GM19035 (cell line): Measurements from ENCODE around the gene P2RY11.

Experiments
- ATAC-seq: cut with Tn5 transposase; IDR thresholded peaks from one replicate; pipeline ENCODE4 v1.9.1; 2021; ENCODE audit not compliant: unreplicated experiment

The P2RY11 gene

DNA sequence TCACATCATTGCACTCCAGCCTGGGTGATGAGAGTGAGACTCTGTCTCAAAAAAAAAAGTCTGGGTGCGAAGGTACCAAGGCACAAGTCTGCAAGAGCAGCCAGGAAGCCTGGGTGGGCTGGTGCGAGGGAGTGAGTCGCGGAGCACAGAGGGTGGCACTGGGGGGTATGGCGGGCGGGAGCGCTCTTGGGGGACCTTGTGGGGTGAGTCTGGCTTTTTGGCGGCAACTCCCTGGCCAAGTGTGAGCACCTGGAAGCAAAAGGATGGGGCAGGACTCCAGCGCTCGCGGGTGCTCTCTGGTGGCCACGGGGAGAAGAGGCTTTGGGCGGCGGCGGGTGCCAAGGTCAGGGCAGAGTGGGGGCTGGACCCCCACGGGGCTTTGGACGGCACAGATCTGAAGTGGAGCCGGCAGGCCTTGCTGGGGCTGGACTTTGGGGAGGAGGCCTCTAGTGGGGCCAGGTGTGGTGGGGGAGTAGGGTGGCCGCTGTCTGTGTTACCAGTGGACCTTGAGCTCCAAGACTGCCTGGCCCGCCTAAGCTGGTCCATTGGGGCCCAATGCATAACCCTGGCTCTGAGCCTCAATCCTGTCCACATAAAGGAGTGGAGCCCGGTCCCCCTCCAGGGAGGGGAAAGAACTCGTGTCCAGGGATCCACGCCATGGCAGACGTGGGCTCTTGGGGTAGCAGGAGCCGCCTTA is 1.6 kb downstream of the P2RY11 start:
- ATAC-seq = no peak

DNA sequence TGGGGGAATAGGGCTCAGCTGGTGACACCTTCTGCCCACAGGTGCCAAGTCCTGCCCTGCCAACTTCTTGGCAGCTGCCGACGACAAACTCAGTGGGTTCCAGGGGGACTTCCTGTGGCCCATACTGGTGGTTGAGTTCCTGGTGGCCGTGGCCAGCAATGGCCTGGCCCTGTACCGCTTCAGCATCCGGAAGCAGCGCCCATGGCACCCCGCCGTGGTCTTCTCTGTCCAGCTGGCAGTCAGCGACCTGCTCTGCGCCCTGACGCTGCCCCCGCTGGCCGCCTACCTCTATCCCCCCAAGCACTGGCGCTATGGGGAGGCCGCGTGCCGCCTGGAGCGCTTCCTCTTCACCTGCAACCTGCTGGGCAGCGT is 2.1 kb downstream of the P2RY11 start:
- ATAC-seq = no peak

DNA sequence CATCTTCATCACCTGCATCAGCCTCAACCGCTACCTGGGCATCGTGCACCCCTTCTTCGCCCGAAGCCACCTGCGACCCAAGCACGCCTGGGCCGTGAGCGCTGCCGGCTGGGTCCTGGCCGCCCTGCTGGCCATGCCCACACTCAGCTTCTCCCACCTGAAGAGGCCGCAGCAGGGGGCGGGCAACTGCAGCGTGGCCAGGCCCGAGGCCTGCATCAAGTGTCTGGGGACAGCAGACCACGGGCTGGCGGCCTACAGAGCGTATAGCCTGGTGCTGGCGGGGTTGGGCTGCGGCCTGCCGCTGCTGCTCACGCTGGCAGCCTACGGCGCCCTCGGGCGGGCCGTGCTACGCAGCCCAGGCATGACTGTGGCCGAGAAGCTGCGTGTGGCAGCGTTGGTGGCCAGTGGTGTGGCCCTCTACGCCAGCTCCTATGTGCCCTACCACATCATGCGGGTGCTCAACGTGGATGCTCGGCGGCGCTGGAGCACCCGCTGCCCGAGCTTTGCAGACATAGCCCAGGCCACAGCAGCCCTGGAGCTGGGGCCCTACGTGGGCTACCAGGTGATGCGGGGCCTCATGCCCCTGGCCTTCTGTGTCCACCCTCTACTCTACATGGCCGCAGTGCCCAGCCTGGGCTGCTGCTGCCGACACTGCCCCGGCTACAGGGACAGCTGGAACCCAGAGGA is 2.6 kb downstream of the P2RY11 start:
- ATAC-seq = no peak

DNA sequence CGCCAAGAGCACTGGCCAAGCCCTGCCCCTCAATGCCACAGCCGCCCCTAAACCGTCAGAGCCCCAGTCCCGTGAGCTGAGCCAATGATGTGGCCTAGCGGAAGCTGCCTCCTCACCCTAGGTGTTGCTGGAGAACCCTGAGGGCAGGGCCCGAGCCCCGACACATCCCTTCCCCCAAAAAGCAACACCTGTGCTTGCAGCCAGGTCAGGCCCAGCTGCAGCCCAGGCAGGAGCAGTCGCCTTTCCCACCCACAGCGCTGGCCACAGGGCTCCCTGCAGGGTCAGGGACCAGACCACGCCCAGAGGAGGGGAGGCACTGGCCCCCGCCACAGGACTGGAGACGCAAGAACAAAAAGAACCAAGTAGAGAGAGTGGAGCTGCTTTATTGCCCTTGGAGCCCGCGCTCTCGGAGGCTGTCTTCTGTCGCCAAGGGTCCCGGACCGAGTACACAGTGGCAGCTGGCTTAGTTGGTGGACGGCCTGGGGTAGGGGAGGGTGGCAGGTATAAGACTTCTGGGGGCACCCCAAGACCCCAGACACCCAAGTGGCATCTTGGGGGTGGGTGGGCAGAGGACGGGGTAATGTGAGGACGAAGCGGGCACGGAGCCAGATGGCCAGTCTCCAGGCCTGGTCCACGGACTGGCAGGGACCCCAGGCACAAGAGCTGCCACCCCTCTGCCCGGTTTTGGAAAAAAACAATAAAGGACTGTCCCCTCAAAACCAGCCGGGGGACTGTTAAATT is 3.3 kb downstream of the P2RY11 start:
- ATAC-seq = no peak

DNA sequence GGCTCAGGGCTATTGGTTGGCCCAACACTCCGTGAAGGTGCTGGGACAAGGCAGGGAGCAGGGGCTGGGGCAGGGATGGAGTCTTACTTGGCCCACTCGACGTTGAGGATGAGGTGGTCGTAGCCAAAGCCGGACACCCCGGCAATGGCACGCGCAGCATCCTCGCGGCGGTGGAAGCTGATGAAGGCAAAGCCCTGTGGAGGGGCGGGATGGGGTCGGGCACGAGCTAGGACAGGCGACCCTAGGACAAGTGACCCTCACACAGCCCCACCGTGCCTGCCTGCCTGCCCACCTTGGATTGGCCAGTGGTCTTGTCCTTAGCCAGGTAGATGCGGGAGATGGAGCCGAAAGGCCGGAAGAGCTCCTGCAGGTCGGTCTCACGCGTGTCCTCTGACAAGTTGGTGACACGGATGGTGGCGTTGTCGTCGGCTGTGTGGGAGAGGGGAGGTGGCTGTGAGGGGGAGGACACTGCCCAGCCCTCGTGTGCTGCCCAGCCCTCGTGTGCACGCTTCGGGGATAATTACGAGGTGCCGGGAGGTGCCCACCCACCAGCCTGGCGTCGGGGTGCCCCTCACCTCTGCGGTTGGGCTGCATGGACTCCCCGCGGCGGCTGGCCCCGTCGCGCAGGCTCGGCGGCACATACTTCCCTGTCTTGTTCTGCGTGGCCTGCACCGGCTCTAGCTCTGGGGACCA is 4.0 kb downstream of the P2RY11 start:
- ATAC-seq = no peak

DNA sequence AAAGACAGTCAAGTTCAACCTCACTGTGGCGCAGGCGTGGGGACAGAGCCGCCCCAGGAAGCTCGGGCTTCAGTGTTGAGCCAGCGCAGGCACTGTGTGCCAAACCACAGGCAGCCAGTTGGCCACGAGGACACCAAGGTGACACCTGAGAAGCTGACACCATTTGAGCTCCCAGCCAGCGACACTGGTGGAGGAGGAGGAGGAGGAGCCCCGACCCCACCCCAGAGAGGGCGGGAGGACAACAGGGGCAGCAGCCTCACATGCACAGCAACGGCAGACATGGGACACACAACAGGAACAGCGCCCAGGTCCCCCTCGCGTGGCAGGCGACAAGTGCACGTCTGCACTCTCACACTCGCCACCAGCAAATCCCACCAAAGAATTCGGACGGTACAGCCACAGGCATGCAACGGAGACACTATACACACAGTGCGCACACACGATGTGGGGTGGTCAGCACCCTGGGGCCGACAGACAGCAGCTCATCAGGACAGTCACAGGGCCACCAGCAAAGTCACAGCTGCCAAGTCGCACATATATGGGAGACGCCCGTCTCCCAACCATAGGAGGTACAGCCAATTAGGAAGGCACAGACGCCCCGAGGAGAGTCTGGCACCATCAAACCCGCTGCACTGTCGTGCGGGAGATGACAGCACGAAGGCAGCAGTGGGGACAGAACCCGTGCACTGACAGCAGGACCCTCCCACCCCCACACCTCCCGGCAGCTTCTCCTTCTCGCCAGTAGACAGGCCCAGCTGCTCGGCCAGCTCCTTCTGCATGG is 4.8 kb downstream of the P2RY11 start:
- no peak for ATAC-seq

DNA sequence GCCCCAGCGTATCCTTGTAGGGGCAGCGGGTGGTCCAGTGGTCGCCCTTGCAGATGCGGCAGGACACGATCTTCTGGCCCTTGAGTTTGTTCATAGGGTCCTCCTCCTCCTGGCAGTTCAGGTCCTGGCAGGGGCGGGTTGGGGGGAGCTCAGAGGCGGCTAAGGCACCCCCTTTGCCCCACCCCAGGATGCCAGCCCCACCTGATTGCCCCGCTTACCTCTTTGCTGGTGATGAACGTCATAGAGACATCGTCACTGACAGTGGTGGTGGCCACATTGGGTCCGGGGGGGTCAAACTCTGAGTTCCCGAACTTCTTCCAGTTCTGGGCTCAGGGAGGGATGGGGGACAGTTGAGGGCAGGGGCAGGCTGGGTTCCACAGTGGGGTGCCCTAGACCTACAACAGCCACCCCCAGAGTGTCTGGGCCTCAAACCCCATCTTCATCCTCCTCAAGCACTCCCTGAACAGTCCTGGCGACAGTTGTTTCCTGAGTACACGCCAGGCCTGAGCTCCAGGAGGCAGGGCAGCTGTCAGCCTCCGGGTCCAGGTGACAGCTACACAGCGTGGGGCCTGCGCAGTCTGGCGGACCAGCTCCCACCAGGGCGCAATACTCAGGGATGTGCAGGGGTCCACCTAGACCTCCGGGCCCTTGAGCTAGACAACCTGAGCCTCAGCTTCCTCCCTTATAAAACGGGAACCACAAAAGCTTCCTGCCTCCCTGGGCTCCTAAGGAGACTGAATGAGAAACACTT is 5.5 kb downstream of the P2RY11 start:
- no peak for ATAC-seq

DNA sequence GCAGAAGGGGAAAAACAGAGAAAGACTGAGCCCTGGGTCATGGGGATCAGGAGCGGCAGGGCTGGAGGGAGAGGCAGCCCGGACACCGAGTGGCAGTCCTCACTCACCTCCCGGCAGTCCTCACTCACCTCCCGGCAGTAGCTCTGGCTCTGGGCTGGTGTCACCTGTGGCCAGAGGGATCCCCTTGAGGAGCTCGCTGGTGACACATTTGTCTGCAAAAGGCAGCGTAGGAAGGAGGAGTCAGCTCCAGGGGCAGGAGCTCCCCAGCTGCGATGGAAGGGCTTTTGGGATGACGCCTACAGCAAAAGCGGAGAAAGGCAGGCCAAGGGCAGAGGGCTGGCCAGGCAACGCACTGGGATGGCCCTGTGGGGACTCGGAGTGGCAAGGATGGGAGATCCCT is 7.5 kb downstream of the P2RY11 start:
- ATAC-seq = no peak

DNA sequence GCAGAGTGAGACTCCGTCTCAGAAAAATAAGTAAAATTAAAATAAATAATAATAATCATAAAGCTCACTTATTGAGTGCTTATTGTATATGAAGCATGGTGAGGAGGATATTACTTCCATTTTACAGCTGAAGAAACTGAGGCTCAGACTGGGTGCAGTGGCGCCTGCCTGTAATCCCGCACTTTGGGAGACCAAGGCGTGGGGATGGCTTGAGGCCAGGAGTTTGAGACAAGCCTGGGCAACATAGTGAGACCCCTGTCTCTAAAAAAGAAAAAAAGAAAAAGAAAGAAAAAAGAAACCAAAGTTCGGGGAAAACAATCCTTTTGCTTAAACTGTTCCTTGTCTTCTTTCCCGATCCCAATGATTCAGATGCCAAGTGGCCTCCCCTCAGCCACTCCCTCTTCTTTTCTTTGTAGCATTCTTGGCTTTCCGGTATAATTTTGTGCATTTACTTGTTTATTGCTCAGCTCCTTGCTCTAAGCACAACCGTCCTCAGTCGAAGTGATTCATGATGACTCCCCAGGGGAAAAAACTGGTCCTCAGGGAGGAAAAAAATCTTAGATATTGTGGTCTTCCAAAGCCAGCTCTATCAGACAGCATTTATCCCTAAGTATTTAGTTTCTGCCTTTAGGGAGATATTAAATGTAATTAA is 9.2 kb downstream of the P2RY11 start:
- ATAC-seq = no peak

DNA sequence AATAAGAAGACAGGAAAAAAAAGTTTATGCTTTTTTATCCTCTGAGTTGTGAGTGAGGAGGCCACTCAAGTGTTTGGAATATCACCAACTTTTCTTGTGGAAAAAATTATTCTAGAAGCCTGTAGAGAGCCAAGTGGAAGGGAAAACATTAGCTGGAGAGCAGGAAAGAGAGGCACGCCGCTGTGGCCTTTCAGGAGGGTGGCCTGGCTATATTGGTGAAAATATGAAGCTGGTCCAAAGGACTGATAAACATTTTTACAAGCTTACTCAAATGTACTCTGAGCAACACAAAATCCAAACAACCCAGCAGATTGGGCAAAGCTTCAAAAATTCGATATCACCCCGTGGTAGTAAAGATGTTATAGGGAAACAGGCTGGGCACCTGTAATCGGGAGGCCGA is 10.6 kb downstream of the P2RY11 start:
- ATAC-seq = no peak

DNA sequence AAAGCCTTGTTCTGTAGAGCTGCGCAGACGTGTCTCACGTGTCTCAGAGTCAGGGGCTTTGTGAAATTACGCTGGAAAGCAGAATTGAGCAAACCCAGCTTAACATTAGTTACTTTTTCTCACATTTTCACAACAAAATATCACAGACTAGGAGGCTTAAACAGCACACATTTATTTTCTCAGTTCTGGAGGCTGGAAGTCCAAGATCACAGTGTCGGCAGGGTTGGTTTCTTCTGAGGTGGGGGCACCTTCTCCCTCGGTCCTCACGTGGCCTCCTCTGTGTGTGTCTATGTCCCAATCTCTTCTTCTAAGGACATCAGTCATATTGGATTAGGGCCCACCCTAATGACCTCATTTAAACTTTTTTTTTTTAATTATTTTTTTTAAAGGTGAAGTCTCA is 12.9 kb downstream of the P2RY11 start:
- no peak for ATAC-seq

DNA sequence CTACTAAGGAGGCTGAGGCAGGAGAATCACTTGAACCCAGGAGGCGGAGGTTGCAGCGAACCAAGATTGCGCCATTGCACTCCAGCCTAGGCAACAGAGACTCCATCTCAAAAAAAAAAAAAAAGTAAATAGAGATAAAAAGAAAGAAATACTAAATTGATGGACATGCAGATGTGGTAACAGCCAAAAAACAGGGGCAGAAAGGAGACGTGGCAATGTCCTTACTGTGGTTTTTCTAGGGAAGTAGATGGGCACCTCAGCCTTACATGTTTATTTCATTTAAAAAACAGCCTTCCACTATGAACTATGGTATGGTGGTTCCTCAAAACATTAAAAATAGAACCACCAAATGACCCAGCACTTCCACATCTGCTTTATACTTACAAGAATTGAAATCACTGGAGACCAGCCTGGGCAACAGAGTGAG is 14.7 kb downstream of the P2RY11 start:
- ATAC-seq = no peak

DNA sequence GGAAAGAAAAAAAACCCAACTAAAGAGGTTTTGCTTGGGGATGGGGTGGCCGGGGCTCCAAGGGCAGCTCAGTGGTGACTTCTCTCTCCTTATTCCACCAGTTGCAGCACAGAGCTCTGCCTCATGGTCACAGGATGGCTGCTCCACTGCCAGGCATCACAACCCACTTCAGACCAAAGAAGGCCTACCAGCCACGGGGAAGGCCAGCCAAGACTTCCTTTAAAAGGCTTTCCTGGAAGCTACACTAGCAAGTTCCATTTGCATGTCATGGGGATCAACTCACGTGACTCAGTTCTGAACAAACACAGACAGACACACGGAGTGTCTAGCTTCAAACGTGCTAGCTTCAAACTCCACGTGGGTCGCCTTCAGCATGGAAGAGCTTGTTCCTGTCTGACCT is 21.4 kb downstream of the P2RY11 start:
- ATAC-seq = no peak

DNA sequence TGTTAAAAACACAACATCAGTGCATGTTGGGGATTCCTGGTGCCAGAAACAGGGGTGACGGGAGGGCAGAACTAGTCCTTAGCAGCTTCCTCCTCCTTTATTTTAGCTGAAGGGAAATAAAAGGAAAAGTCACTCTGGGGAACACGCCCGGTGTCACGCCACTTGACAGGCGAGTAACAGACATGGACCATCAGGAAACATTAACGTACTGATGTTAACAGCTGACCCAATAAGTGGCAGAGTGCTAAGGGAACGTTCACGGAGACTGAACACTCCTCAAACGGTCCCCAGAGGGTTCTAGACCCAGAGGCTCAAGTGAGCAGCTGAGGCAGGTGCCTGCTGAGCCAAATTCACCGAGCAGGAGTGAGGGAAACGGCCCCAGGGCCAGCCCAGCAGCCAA is 22.1 kb downstream of the P2RY11 start:
- no peak for ATAC-seq

DNA sequence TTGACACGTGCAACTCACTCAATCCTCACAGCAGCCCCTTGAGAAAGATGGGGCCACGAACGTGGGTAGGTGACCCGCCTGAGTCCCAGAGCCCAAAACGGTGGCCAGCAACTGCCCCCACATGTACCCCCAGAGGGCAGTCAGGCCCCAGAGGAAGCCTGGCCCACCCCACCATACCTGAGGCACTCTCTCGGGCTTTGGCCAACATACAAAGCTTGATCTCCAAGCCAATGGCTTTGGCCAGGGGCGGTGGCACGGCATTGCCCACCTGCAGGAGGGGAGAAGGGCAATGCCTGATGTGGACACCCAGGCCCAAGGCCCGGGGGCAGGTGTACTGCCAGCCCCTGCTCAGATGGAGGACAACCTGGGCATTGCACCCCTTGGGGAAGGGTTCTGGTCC is 22.5 kb downstream of the P2RY11 start:
- no peak for ATAC-seq

DNA sequence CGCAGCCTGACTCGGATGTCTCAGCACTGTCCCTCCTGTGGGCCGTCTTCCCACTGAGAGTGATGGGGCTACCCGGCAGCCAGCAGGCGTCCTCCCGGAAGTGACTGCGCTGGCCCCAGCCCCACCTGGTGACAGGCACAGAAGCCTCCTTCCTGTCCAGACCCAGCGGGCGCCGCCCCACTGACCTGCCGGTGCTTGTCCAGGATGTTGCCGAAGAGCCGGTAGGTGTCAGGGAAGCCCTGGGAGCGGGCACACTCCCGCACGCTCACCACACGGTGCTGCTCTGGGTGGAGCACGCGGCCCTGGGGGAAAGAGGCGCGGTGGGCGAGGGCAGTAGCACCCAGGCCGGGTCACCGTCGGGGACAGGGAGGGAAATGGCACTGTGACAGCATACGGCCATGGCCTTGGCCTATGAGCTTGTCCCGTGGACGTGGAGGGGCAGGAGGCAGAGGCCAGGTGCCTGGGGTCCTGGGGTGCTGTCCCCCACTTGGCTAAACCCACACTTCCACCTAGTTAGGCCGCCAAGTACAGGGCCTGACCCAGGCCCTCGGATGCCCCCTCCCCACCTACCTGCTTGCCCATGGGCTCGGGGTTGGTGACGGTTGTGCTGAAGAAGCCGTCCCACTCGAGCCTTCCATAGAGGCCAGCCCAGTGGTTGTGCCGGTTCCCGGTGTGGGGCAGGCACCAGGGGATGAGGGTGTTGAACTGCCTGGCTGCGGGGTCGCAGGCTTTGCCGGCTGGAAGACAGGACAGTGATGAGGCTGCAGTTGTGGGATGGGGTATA is 24.2 kb downstream of the P2RY11 start:
- ATAC-seq = no peak

DNA sequence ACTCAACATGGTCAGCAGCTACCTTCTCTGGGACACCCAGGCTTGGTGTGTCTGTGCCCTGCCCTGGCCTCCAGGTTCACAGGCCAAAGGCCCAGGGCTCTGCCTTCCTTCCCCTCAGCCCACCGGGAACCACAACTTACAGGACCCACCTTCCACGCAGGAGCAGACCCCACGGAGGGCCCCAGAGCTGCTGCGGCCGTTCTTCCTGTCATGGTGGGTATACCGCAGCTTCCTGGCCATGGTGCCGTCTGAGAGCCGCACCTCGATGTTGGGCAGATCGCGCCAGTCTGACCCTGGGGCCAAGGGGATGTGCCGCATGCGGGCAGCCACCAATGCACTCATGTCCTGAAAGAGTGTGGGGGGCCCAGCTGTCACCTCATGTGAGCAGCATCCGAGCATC is 25.4 kb downstream of the P2RY11 start:
- no peak for ATAC-seq

DNA sequence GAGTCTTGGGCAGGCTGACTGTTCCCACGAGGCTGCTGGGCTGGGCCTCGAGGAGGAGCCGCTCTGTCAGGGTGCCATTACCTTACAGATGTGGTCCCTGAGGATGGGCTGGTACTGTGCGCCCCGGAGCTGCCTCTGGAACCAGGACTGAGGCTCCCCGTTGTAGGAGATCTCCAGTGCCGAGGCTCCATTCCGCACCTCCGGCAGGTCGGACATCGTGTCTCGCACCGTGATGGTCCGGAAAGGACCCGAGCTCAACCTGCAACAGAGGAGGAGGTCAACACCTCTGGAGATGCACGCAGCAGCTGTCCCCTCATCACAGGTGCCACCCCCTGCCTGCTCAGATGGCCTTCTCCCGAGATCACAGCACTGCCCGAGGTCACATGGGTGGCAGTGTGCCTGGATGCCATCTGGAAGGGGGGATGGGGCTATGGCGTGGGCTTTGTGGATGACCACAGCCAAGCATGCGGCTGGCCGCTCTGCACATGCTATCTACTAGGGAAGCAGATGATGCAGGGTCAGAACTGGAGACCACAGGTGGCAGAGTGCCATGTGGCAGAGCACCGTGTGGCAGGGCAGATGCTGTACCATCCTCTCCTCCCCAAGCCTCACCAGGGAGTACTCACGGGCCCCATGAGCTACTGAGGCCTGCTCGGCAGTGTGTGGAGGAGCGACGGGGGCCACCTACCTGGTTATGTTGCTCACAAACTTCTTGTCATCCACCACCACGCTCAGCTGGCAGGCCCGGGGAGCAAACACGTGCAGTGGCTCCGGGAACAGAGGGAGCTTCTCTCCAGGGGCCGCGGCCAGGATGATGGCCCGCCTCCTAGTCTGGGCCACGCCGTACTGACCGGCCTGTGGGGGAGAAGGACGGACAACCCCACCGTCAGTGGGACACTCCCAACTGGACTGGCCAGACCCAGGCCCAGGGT is 26.5 kb downstream of the P2RY11 start:
- ATAC-seq = no peak
